Fibroblast of the aortic adventitia (primary cell): ENCODE results near the gene VKORC1. TPM values are rescaled to one million over a fixed set of nuclear protein-coding genes. Genes with fewer than 3 reads are reported as not detected.

Experiments used
- DNase-seq: peaks from one replicate; pipeline ENCODE4 v3.0.0-alpha.2; 2010; ENCODE audit warnings: low read depth
- H3K4me3 ChIP-seq: 2 replicates; pipeline ENCODE4 v1.5.1; 2011; ENCODE audit warnings: low read depth, mild to moderate bottlenecking, control low read depth, low read length, moderate library complexity
- CTCF ChIP-seq: IDR thresholded peaks from 2 replicates; pipeline ENCODE4 v1.5.1; 2011; ENCODE audit warnings: mild to moderate bottlenecking, low read length, control low read depth, inconsistent platforms; ENCODE audit not compliant: insufficient read depth
- total RNA-seq: library from RNA; depleted of rRNA; stranded (reverse); fragments of >200 nt; gene quantifications from 2 replicates; pipeline ENCODE4 v1.2.3, GENCODE V29; 2012; ENCODE audit warnings: low replicate concordance

Gene VKORC1
- total RNA-seq, 1 donor = 146 TPM

DNA sequence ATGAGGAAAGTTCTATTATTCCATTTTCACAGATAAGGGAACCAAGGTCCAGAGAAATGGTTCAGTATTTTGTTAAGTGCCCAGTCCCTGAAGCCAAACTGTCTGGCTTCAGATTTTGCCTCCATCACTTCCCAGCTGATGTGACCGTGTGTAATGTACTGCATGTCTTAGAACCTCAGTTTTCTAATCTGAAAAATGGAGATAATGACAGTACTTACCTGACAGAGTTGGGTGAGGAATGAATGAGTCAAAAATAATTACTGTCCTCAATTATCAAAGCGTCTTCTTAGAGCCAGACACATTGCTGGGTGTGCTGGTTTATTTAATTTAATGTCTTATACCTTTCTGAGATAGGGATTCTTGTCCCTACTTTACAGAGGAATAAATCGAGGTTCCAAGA lies 27.3 kb downstream of the VKORC1 start:
- no peak for DNase-seq
- no peak overlapping the region for H3K4me3 ChIP-seq
- TF ChIP-seq CTCF = no peak

GRCh38 chr16:31064882-31065461 lies 29.6 kb downstream of the VKORC1 start:
- H3K4me3 ChIP-seq = peak overlapping the region; percentile 45
- no peak for TF ChIP-seq CTCF

GRCh38 chr16:31063843-31064611 lies 30.6 kb downstream of the VKORC1 start:
- TF ChIP-seq CTCF = no peak
- DNase-seq = no peak
- H3K4me3 ChIP-seq = peak overlapping the region; percentile 13

More at GRCh38 chr16:31064882-31065461, 29.6 kb downstream of the VKORC1 start:
- DNase-seq = peak; percentile 97

DNA sequence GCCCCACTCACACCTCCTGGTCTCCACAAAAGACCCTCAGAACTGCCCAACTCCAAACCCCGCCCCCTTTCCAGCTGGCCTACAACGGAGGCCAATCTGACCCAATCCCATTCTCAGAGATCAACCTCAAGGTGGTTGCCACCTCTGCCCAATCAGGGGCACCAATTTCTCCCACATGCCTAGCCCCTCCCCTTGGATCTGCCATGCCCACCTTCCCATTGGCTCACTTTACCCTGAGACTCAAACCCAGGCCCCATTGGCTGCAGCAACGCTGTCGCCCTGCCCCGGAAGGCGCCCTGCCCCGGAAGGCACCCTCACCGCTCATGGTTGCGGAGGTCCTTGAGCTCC lies 31.1 kb downstream of the VKORC1 start:
- DNase-seq = no peak
- TF ChIP-seq CTCF = no peak
- H3K4me3 ChIP-seq = no peak overlapping the region

GRCh38 chr16:31061813-31062440 lies 32.7 kb downstream of the VKORC1 start:
- DNase-seq = no peak
- no peak for TF ChIP-seq CTCF

DNA sequence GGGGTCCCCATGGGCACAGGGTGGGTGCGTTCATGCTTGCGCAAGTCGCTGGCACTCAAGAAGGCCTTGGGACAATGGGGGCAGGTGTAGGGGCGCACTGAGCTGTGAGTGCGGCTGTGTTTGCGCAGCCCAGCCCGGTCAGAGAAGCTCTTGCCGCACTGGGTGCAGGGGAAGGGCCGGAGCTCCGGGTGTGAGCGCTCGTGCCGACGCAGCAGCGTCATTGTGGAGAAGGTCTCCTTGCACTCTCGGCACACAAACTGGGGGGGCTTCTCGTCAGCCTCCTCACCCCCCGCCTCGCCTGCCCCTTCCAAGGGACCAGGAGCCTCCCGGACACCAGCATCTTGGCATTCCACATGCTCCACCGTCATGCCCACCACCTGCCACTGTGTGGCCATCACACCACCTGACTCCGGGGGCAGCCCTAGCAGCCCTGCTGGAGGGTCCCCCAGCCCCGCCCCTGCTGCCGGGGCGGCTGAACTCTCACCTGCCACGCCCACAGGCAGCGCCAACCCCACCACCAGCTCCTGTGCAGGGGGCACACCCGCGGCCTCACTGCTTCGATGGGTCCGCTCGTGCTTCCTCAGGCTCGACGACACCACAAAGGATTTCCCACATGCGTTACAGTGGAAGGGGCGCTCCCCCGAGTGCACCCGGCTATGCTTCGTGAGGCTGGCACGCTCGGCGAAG lies 33.3 kb downstream of the VKORC1 start:
- H3K4me3 ChIP-seq = no peak overlapping the region
- no peak for TF ChIP-seq CTCF
- no peak for DNase-seq

More at GRCh38 chr16:31061813-31062440, 32.7 kb downstream of the VKORC1 start:
- H3K4me3 ChIP-seq = no peak overlapping the region
